K562 (cell line): Measurements from ENCODE around the gene SPRYD7.

Source experiments
- CTCF ChIP-seq, 3 experiments: IDR thresholded peaks in 2 of 3; conservative IDR thresholded peaks in 1 of 3; 2 replicates each; pipeline ENCODE4 v1.5.1; 2011 to 2012; ENCODE audit warnings: low read length in 3 of 3, mild to moderate bottlenecking in 3 of 3, control low read depth in 2 of 3, improper control_type of control experiment in 1 of 3, inconsistent platforms in 1 of 3, low read depth in 1 of 3, mixed read lengths in 1 of 3, moderate library complexity in 1 of 3; ENCODE audit not compliant: insufficient read depth in 2 of 3
- EZH2 ChIP-seq: IDR thresholded peaks from 2 replicates; pipeline ENCODE4 v1.6.1; 2012; ENCODE audit warnings: low read depth, mild to moderate bottlenecking, inconsistent platforms, low read length, borderline replicate concordance
- RAD21 ChIP-seq, 2 experiments: fragments of 250-450 bp in 1 of 2; fragments of 450-650 bp in 1 of 2; sonication (Bioruptor Pico) in 1 of 2; formaldehyde crosslinking in 1 of 2; IDR thresholded peaks in 1 of 2; conservative IDR thresholded peaks in 1 of 2; 2 replicates each; pipeline versions ENCODE4 v1.4.0 to v1.8.0; 2020 to 2022; ENCODE audit warnings: mild to moderate bottlenecking in 2 of 2, moderate library complexity in 1 of 2
- SIN3A ChIP-seq, 2 experiments: fragments of 150-350 bp in 1 of 2; IDR thresholded peaks; 2 replicates each; pipeline ENCODE4 v1.6.1; 2011 to 2016; ENCODE audit warnings: borderline replicate concordance in 2 of 2, low read depth in 2 of 2, low read length in 2 of 2, mild to moderate bottlenecking in 2 of 2, moderate library complexity in 2 of 2; ENCODE audit not compliant: control insufficient read depth in 1 of 2
- YY1 ChIP-seq, 3 experiments: IDR thresholded peaks; 2 replicates each; pipeline ENCODE4 v1.6.1; 2011; ENCODE audit warnings: low read length in 2 of 3, mild to moderate bottlenecking in 2 of 3, moderate library complexity in 2 of 3, borderline replicate concordance in 1 of 3, control low read depth in 1 of 3, low read depth in 1 of 3; ENCODE audit not compliant: insufficient read depth in 3 of 3, insufficient replicate concordance in 2 of 3, control insufficient read depth in 1 of 3, insufficient read length in 1 of 3; ENCODE audit errors: extremely low read depth in 1 of 3

GRCh38 chr13:49977992-49978391 lies 41.9 kb upstream of the SPRYD7 start:
- no peak for TF ChIP-seq EZH2
- TF ChIP-seq YY1 (IDR thresholded peaks at IDR 0.05; ENCODE audit: borderline replicate concordance in 1 of 3, control insufficient read depth in 1 of 3, extremely low read depth in 1 of 3, insufficient read depth in 3 of 3, insufficient read length in 1 of 3, insufficient replicate concordance in 2 of 3, low read depth in 1 of 3, low read length in 2 of 3) = peak in 1 of 3 experiments; percentile 59
- TF ChIP-seq SIN3A (IDR thresholded peaks at IDR 0.05; ENCODE audit: borderline replicate concordance in 2 of 2, control insufficient read depth in 1 of 2, low read depth in 2 of 2, low read length in 2 of 2) = no peak
- no peak for TF ChIP-seq CTCF (IDR thresholded peaks at IDR 0.05 in 2 of 3, conservative IDR thresholded peaks at IDR 0.05 in 1 of 3; ENCODE audit: insufficient read depth in 2 of 3, low read depth in 1 of 3, low read length in 3 of 3)
- no peak for TF ChIP-seq RAD21 (CRISPR knock-in tag; conservative IDR thresholded peaks at IDR 0.05 in 1 of 2, IDR thresholded peaks at IDR 0.05 in 1 of 2)
